Measurements from ENCODE around the gene GPN3. TPM values are rescaled to one million over a fixed set of nuclear protein-coding genes. Genes with fewer than 3 reads are reported as not detected.

Gene GPN3
- 25.2 to 39.1 TPM (median 32.3 TPM) in 5 replicates for total RNA-seq (2022; extraction: Qiagen RNA extraction; ENCODE audit: low read depth)

DNA sequence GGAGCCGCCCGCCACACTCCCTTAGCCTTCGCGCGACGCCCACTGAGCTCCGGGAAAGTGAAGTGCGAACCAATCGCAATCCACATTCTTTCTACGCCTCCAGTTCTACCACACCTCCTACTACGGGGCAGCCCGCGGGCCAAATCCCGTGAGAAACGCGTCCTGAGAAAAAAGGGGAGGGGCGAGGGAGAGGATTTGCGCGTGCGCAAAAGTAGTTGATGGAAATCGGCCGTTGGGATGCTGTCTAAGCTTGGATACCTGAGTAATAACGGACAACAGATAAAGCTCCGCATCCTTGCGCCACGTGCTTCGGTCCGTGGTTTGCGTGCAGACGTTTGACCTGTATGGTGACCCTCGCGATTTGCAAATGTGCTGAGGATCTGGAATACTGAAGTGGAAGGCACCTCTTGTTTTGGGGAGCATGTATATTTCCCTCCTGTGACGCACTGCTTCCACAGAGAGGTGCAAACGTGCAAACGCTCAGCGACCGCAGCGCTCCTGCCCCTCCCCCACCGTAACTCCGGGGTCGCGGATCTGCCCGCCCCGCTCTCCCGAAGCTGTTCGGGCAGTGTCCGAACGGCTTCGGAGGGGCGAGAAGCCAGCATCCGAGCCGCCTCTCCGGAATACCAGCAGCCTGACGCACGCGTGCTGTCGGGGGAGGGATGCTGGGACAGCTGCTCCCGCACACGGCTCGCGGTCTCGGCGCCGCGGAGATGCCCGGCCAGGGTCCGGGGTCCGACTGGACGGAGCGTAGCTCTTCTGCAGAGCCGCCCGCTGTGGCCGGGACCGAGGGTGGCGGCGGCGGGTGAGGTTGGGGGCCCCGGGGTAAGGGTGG lies at the start of gene GPN3, which contains the start of gene FAM216A:
Gene GPN3, minus strand, starts transcription at position 44 of the 835 bp plus-strand sequence. CDS start 54 bp downstream, outside the sequence.
Gene FAM216A, plus strand, starts transcription at position 632 of the 835 bp plus-strand sequence. Its CDS starts 31 bp downstream, at position 663.

DNA sequence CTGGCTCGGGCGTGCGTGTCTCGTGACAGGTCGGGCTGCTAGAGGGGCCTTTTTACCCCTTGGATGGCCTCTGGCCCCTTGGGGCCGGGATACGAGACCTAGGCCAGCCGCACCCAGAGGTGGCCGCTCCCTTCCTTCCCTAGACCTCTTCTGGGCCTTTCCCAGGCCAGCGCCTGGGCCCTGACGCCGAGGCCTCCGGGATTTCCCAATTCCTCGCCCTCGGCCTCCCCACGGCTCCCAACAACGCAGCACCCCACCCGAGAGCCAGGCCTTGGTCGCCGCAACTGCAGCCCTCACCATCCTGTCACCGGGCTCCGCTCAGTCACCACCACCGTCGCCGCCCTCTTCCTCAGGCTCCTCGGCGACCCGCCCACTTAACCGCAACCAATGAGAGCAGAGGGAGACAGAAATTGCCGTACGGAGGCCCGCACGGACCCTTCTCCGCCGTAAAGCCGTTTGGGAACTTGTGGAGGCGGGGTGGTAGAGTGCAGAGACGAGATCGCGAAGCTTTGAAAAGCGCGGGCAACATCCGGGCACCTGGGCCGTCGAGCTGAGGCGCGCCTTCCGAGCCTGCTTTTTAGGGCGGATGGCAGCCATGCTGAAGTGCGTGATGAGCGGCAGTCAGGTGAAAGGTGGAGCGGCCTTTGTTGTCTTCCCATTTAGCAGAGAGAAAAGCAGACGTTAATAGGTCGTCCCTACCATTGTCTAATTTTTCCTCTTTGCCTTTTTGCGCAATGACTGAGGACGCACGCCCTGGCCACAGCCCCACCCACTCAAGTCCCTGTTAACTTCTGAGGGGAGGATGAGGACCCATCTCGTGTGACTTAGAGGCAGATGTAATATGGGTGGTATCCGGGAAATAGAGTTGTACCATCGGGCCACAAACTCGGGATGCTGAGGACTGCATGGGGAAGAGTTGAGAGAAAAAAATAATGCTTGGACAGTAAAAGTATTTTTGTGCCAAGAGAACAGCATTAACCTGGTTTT lies 34.0 kb upstream of the GPN3 start, which contains the start of the genes RAD9B and VPS29:
Gene RAD9B, plus strand, starts transcription at position 580 of the 987 bp plus-strand sequence. Its CDS starts 7 bp downstream, at position 587.
Gene VPS29, minus strand, starts transcription at position 360 of the 987 bp plus-strand sequence. Its CDS starts 60 bp downstream, at position 300.

DNA sequence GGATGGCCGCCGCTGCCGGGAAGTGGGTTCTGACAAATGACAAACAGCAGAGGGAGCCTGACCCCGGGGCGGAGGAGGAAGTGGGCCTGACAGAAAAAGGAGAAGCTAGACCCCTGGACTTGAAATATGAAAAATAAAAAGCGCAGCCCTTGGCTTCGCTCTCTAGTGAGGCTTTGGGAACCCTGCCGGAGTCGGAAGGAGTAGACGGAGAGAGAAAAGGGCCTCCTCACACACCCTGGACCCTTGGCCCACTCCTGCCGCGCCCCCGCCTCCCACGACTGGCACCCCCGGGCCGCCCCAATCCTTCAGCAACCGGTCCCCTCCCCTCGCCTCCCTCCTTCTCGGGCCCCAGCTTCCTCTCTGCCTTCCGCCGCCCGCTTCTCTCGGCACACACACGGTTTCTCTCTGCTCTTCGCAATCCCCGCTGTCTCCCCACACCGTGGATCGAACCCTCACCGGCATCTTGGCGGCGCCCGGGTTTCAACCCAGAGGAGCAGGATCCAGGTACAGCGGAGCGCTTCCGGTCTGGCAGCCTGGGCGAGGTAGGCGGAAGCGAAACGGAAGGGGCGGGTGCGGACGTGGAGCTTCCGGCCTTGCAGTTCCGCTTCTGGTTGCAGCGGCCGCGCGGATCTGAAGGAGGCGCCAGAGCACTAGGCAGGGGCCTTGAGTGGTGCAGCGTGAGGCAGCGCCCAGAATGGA lies 18.1 kb downstream of the GPN3 start, which contains the start of gene ARPC3:
Gene ARPC3, minus strand, starts transcription at position 539 of the 699 bp plus-strand sequence. Its CDS starts 77 bp downstream, at position 462.

DNA sequence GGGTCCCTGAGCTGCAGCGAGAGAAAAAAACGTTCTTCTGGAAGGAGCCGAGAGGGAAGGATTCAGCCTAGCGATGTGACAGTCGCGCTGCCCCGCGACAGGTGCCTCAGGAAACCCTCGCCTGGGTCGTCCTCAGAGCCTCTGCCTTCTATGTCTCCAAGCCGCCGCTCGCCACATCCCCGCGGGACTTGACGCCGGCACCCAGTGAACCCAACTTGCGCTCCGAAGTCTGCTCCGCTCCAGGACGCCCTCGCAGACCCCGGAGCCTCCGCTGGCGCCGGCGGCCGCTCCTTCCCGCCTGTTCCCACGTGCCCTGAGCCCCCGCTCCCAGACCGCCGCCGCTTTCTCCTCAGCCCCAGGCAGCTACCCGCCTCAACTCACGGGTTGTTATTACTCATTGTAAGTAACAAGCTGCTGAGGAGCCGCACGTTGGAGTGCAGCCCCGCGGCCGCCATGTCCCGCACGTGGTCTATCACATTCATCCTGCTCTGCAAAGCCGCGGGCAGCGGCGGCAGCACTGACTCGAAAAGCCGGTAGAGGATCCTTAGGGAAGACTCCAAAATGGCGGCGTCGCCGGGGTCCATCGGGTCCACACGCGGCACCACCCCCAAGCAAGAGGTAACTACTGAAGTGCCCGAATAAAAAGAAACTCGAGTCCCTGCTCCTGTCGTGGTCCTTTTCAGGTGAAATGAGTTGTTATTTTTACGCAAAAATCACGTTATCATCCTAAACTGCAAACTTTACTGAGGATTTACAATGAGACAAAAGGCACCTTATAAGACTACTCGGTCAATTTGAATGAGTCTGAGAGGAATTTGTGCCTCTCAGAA lies 64.7 kb downstream of the GPN3 start, which contains the start of gene ANAPC7:
Gene ANAPC7, minus strand, starts transcription at position 563 of the 830 bp plus-strand sequence. Its CDS starts 81 bp downstream, at position 482.

Other genes starting within 250 kb of the GPN3 start
- 236 to 338 TPM (median 301 TPM) in 5 replicates for gene ATP2A2, start 187.0 kb downstream of the GPN3 start, total RNA-seq (2022; extraction: Qiagen RNA extraction; ENCODE audit: low read depth)
- gene ANAPC7, start 64.5 kb downstream of the GPN3 start, total RNA-seq (2022; extraction: Qiagen RNA extraction; ENCODE audit: low read depth): 53.2 to 59.4 TPM (median 58.6 TPM) in 5 replicates
- 422 to 1,083 TPM (median 434 TPM) in 5 replicates for gene ARPC3, start 17.9 kb downstream of the GPN3 start, total RNA-seq (2022; extraction: Qiagen RNA extraction; ENCODE audit: low read depth)
- 16.1 to 22.0 TPM (median 19.6 TPM) in 5 replicates for gene FAM216A, start 588 bp upstream of the GPN3 start, total RNA-seq (2022; extraction: Qiagen RNA extraction; ENCODE audit: low read depth)
- 135 to 187 TPM (median 154 TPM) in 5 replicates for gene VPS29, start 33.9 kb upstream of the GPN3 start, total RNA-seq (2022; extraction: Qiagen RNA extraction; ENCODE audit: low read depth)
- gene RAD9B, start 34.1 kb upstream of the GPN3 start, total RNA-seq (2022; extraction: Qiagen RNA extraction; ENCODE audit: low read depth): 0.13 to 0.71 TPM (median 0.27 TPM) in 5 replicates
- gene PPTC7, start 115.1 kb upstream of the GPN3 start, total RNA-seq (2022; extraction: Qiagen RNA extraction; ENCODE audit: low read depth): 11.8 to 27.1 TPM (median 21.8 TPM) in 5 replicates
- gene TCTN1, start 145.9 kb upstream of the GPN3 start, total RNA-seq (2022; extraction: Qiagen RNA extraction; ENCODE audit: low read depth): 28.7 to 33.6 TPM (median 32.4 TPM) in 5 replicates
- gene HVCN1, start 220.9 kb upstream of the GPN3 start, total RNA-seq (2022; extraction: Qiagen RNA extraction; ENCODE audit: low read depth): 0.22 to 0.90 TPM (median 0.65 TPM) in 5 replicates